Muscle of arm (tissue), 12 donors: ENCODE data around the gene TSPAN12. TPM values are rescaled to one million over a fixed set of nuclear protein-coding genes. Genes with fewer than 3 reads are reported as not detected.

ENCODE experiments used
- DNase-seq: peaks from one replicate; pipeline ENCODE4 v3.0.0-alpha.2; 2013
- polyA plus RNA-seq, 12 donors: library from polyadenylated mRNA; unstranded; fragments of 120-200 nt; gene quantifications; one replicate each; pipeline ENCODE4 v1.2.1, GENCODE V29; 2013; ENCODE audit not compliant: insufficient read length in 12 of 12

Gene TSPAN12
- polyA plus RNA-seq, 12 donors: 36.1 to 98.9 (median 78.7) TPM; not detected in 1

- peak; percentile 37 for DNase-seq
Observed at GRCh38 chr7:120856621-120857352, 1.2 kb downstream of the TSPAN12 start.

- no peak for DNase-seq
Observed at GRCh38 chr7:120856198-120856597, 1.7 kb downstream of the TSPAN12 start.

- DNase-seq: no peak
Observed at GRCh38 chr7:120852700-120853099, 5.2 kb downstream of the TSPAN12 start.

- DNase-seq: no peak
Observed at GRCh38 chr7:120843109-120843508, 14.8 kb downstream of the TSPAN12 start.

- DNase-seq: no peak
Observed at GRCh38 chr7:120842121-120842621, 15.8 kb downstream of the TSPAN12 start.

- DNase-seq: no peak
Observed at GRCh38 chr7:120841608-120842007, 16.3 kb downstream of the TSPAN12 start.

GRCh38 chr7:120838281-120838682 is 19.7 kb downstream of the TSPAN12 start:
- DNase-seq: no peak

- DNase-seq: no peak
Observed at GRCh38 chr7:120837599-120837998, 20.3 kb downstream of the TSPAN12 start.

- no peak for DNase-seq
Observed at GRCh38 chr7:120836556-120837115, 21.3 kb downstream of the TSPAN12 start.

GRCh38 chr7:120834726-120835125 is 23.2 kb downstream of the TSPAN12 start:
- DNase-seq: no peak

GRCh38 chr7:120833546-120833945 is 24.4 kb downstream of the TSPAN12 start:
- no peak for DNase-seq

GRCh38 chr7:120832803-120833202 is 25.1 kb downstream of the TSPAN12 start:
- DNase-seq: no peak

GRCh38 chr7:120831260-120831659 is 26.7 kb downstream of the TSPAN12 start:
- DNase-seq: no peak

GRCh38 chr7:120829487-120829886 is 28.5 kb downstream of the TSPAN12 start:
- DNase-seq: no peak

- no peak for DNase-seq
Observed at GRCh38 chr7:120828528-120828927, 29.4 kb downstream of the TSPAN12 start.

GRCh38 chr7:120827371-120828118 is 30.4 kb downstream of the TSPAN12 start:
- DNase-seq: no peak

GRCh38 chr7:120825576-120825975 is 32.4 kb downstream of the TSPAN12 start:
- DNase-seq: no peak

GRCh38 chr7:120825152-120825551 is 32.8 kb downstream of the TSPAN12 start:
- no peak for DNase-seq

- no peak for DNase-seq
Observed at GRCh38 chr7:120819861-120820260, 38.1 kb downstream of the TSPAN12 start.

- no peak for DNase-seq
Observed at GRCh38 chr7:120817851-120818250, 40.1 kb downstream of the TSPAN12 start.

GRCh38 chr7:120814253-120814939 is 43.5 kb downstream of the TSPAN12 start:
- no peak for DNase-seq
